ENCODE results near the gene MYO15B. TPM values are rescaled to one million over a fixed set of nuclear protein-coding genes. Genes with fewer than 3 reads are reported as not detected.
"Not testable (repeated sequence)": the region's sequence is repeated elsewhere in the genome, so short reads cannot be mapped to it uniquely, and the experiment has no call there.

MYO15B gene
- total and polyA plus RNA-seq, 2 donors (not counting 3 experiments of a cell fraction or from before 2014, with no cell fraction given): 10.2 to 87.8 TPM

- no peaks in the 10 kb centered on the region for H3K79me2 ChIP-seq (ENCODE audit: control insufficient read depth, insufficient read depth, low read length)
- H3K4me2 ChIP-seq (ENCODE audit: insufficient read depth, low read length): no peak overlapping the region
- ChIA-PET POLR2A (no interaction called here), CTCF (interaction anchor here (0.7 kb wide), 1 partner anchor 12 kb away, joined by 4 read pairs; no protein-coding TSS in a partner anchor)
- intact Hi-C loops (cut with micrococcal nuclease) (no loop called here), dilution Hi-C loops (cut with MboI; ENCODE audit: extremely low pct_ligation_motif_present, low sequenced_read_pairs) (no loop called here)
- no peaks in the 10 kb centered on the region for H3K9me3 ChIP-seq (replicated peaks; ENCODE audit: control insufficient read depth, insufficient read depth, low read length)
- H2AFZ ChIP-seq (ENCODE audit: low read depth, low read length): no peak overlapping the region
- no peak for TF ChIP-seq CTCF (IDR thresholded peaks at IDR 0.05; ENCODE audit: extremely low read depth in 1 of 2, insufficient read depth in 1 of 2, low read depth in 1 of 2, low read length in 2 of 2)
- TF ChIP-seq MYC (IDR thresholded peaks at IDR 0.05; ENCODE audit: low read depth, low read length): no peak
- TF ChIP-seq FOS (IDR thresholded peaks at IDR 0.05; ENCODE audit: borderline replicate concordance, insufficient read depth, low read length): no peak
- DNase-seq (ENCODE audit: low read depth, low spot score) (no peak), FAIRE-seq (no peak)
- H3K36me3 ChIP-seq (ENCODE audit: control insufficient read depth in 2 of 2, extremely low read depth in 1 of 2, insufficient read depth in 2 of 2, low read length in 2 of 2): no peaks in the 10 kb centered on the region
- H3K9ac ChIP-seq (replicated peaks; ENCODE audit: extremely low read depth, insufficient read depth, low read length): no peak overlapping the region
- H3K9me1 ChIP-seq (replicated peaks; ENCODE audit: control insufficient read depth, extremely low read depth, insufficient read depth, low read length): no peaks in the 10 kb centered on the region
- no peaks in the 10 kb centered on the region for H3K4me1 ChIP-seq (ENCODE audit: control insufficient read depth, extremely low read depth, insufficient read depth, low read length)
- no peaks in the 10 kb centered on the region for H3K27me3 ChIP-seq (ENCODE audit: control insufficient read depth in 2 of 2, insufficient read depth in 2 of 2, low read length in 2 of 2)
- BruUV-seq (replicated peaks): no TSS peak
- no peak overlapping the region for H3K4me3 ChIP-seq (replicated peaks in 1 of 3; ENCODE audit: insufficient read depth in 1 of 3, low read depth in 1 of 3, low read length in 3 of 3)
- no peaks in the 10 kb centered on the region for H4K20me1 ChIP-seq (replicated peaks; ENCODE audit: control insufficient read depth, extremely low read depth, insufficient read depth, low read length)
- no peak overlapping the region for H3K27ac ChIP-seq (ENCODE audit: insufficient read depth, low read depth, low read length)
Observed at GRCh38 chr17:75576661-75577060, 10.9 kb upstream of the MYO15B start.

GRCh38 chr17:75581121-75581725 is 6.4 kb upstream of the MYO15B start:
- BruUV-seq (replicated peaks); H3K9me3 ChIP-seq (replicated peaks; ENCODE audit: control insufficient read depth, insufficient read depth, low read length); H3K27me3 ChIP-seq (ENCODE audit: control insufficient read depth in 2 of 2, insufficient read depth in 2 of 2, low read length in 2 of 2); H3K36me3 ChIP-seq (ENCODE audit: control insufficient read depth in 2 of 2, extremely low read depth in 1 of 2, insufficient read depth in 2 of 2, low read length in 2 of 2); DNase-seq (ENCODE audit: low read depth, low spot score); H3K4me1 ChIP-seq (ENCODE audit: control insufficient read depth, extremely low read depth, insufficient read depth, low read length); intact Hi-C loops (cut with micrococcal nuclease); FAIRE-seq; dilution Hi-C loops (cut with MboI; ENCODE audit: extremely low pct_ligation_motif_present, low sequenced_read_pairs); H3K9me1 ChIP-seq (replicated peaks; ENCODE audit: control insufficient read depth, extremely low read depth, insufficient read depth, low read length); H4K20me1 ChIP-seq (replicated peaks; ENCODE audit: control insufficient read depth, extremely low read depth, insufficient read depth, low read length); H3K4me2 ChIP-seq (ENCODE audit: insufficient read depth, low read length); H3K27ac ChIP-seq (ENCODE audit: insufficient read depth, low read depth, low read length); H3K9ac ChIP-seq (replicated peaks; ENCODE audit: extremely low read depth, insufficient read depth, low read length); POLR2A ChIA-PET; H3K4me3 ChIP-seq (replicated peaks in 1 of 3; ENCODE audit: insufficient read depth in 1 of 3, low read depth in 1 of 3, low read length in 3 of 3); H3K79me2 ChIP-seq (ENCODE audit: control insufficient read depth, insufficient read depth, low read length); H2AFZ ChIP-seq (ENCODE audit: low read depth, low read length): not testable (repeated sequence)
- CTCF ChIA-PET: interaction anchor here (1.1 to 1.3 kb wide), 2 partner anchors 20 to 24 kb away, joined by 3 to 5 read pairs; no protein-coding TSS in a partner anchor

- CTCF ChIA-PET; FAIRE-seq; H3K9me3 ChIP-seq (replicated peaks; ENCODE audit: control insufficient read depth, insufficient read depth, low read length); H3K9ac ChIP-seq (replicated peaks; ENCODE audit: extremely low read depth, insufficient read depth, low read length); intact Hi-C loops (cut with micrococcal nuclease); H3K27ac ChIP-seq (ENCODE audit: insufficient read depth, low read depth, low read length); H3K27me3 ChIP-seq (ENCODE audit: control insufficient read depth in 2 of 2, insufficient read depth in 2 of 2, low read length in 2 of 2); H3K4me3 ChIP-seq (replicated peaks in 1 of 3; ENCODE audit: insufficient read depth in 1 of 3, low read depth in 1 of 3, low read length in 3 of 3); H2AFZ ChIP-seq (ENCODE audit: low read depth, low read length); H3K9me1 ChIP-seq (replicated peaks; ENCODE audit: control insufficient read depth, extremely low read depth, insufficient read depth, low read length); H3K36me3 ChIP-seq (ENCODE audit: control insufficient read depth in 2 of 2, extremely low read depth in 1 of 2, insufficient read depth in 2 of 2, low read length in 2 of 2); DNase-seq (ENCODE audit: low read depth, low spot score); dilution Hi-C loops (cut with MboI; ENCODE audit: extremely low pct_ligation_motif_present, low sequenced_read_pairs); H3K4me2 ChIP-seq (ENCODE audit: insufficient read depth, low read length); BruUV-seq (replicated peaks); POLR2A ChIA-PET; H3K79me2 ChIP-seq (ENCODE audit: control insufficient read depth, insufficient read depth, low read length); H3K4me1 ChIP-seq (ENCODE audit: control insufficient read depth, extremely low read depth, insufficient read depth, low read length); H4K20me1 ChIP-seq (replicated peaks; ENCODE audit: control insufficient read depth, extremely low read depth, insufficient read depth, low read length): not testable (repeated sequence)
Observed at GRCh38 chr17:75583197-75583596, 4.4 kb upstream of the MYO15B start.
